ENCODE results near the gene SLCO3A1.

The SLCO3A1 gene

DNA sequence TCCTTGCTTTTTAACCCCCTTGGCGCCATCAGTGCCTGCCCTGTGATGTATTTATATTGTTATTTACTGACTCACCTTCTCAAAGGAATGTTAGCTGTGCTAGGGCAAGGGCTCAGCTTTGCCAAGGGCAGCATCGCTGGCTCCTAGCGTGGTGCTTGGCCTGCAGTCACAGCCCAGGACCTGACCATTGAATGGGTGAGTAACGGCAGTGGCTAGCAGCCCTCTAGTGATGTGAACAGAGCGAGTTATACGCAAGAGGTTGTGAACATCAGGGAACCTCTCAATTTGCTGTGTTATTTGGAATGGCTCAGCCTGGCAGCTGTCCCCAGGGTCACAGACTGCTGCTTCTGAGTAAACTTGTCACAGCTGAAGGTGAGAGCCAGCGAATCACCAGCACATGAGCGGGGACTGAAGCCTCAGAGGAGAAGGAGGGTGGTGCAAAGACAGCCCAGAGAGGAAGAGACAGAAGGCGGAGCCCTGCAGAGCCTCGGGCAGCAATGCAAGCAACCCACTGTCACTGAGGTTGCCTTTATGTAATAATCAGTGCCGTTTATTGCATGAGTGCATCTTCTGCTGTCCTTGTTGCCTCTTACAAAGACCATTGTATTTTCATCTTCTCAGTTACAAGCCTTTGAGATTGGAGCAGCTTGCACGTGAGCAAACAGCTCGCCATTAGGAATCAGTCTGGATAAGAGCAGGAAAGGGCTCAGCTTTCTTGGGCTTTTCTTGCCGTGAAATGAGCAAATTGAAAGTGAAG is 158.3 kb downstream of the SLCO3A1 start:
- DNase-seq = no peak

DNA sequence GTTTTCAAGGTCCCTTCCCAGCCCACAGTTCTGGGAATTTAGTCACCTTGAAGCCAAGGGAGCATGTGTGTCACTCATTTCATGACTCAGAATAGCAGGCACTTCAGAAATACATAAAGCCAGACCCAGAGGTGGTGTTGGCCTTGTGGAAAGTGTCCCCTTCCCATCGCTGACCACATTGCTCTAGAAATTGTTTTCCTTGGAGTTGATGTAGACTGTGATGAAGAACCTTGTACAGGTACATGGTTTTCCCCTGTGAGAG is 158.8 kb downstream of the SLCO3A1 start:
- DNase-seq = no peak

DNA sequence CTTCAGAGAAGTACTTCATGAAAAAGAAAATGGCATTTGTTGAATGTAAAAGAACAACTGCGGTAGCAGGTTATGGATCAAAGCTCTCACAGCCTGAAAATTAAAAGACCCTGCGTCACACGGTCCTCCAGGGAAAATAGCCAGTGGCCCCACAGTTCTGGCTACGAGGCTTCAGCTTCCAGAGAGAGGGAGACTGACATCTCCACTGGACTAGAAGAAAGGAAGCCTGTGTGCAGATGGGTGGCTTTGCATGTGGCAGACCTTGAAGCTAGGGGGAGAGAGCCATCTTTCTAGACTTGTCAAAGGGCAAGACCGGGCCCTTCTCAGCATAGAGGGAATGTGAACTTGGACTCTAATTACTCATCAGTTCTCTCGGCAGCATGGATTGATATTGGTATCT is 159.4 kb downstream of the SLCO3A1 start:
- no peak for DNase-seq

DNA sequence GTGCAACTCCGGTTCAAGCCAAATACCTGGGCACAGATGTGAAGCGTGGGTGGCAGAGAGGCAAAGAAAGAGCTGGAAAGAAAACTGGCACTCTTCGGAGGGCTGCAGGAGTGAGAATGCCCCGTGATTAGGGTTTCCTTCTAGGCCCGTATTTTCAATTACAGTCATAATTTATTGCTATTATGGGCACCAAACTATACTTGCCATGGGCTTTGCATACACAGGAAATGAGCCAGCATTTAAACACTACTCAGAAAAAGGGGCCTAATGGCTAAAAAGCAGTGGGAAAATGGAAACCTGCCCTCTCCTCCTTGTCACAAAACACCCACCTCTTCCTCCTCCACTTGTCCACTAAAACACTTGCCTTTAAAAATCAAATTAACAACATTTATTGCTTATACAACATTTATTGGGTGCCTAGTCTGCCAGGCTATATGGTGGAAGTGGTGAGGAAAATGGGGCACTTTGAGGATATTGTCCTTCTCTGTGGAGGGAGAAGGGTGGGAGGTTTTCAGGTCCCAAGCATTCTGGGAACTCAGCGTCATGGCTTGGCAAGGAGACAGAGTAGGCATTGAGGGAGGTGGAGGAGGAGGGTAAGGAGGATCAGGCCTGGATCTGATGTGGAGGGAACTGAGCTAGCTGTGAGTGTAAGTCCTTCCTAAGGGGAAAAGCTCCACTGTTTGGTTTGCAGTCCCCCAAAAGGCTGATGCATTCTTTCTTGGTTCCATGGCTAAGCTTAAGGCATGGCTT is 160.9 kb downstream of the SLCO3A1 start:
- DNase-seq = no peak

DNA sequence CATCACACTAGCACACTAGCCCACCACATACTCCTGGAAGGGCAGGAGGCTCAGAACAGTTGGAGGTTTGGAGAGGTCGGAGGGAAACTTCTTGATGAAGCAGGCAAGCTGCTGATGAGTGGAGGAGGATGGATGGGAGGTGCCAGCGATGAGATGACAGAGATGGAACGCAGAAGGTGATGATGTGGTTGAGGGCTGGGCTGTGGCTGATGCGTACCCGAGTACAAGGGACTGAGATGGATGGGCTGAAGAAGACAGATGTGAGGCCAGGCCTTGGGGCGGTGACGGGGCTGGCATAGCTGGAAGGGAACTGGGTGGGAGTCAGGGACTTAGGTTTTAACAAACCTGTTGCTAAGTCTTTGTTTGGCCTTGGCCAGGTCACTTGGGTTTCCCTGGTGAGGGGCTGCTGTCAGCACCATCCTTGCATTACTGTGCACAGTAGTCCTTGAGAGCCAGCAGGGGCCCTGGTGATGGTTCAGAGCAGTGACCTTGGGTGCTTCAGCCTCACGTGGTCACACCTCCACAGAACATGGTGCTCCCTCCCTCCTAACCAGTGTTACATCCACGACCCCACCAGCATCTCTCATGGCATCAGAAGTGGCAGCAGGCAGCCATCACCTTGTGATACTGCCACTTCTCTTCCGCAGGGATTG is 164.5 kb downstream of the SLCO3A1 start:
- DNase-seq = no peak

DNA sequence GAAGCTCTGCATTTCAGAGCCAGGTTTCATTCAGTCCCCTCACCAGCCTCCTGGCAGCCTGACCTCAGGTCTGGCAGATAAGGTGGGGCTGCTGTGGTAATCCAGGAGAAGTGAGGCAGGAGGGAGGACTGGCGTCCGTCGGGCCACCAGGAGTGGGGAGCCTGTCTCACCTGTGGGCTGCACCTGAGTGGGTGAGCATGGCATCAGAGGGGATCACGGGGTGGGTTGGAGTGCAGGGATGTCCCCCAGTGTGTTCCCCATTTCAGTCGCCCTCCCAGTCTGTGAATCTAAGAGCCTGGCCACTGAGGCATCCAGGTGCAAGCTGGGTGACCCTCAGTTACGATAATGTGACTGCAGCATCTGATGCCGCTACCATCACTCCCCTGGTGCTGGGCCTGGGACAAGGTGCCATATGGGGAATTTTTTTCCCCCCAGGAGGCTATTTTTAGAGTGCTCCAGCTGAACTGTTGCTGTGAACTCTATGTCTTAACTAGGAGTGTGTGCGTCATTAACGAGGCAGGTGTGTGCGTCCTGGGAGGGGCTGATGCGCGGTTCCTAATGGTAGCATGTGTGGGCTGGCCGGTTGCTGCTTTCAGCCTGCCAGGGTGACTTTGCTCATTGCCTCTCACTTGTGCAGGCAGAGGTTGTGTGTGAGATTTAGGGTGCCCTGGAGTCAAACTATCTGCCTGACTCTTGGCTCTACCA is 165.2 kb downstream of the SLCO3A1 start:
- no peak for DNase-seq

DNA sequence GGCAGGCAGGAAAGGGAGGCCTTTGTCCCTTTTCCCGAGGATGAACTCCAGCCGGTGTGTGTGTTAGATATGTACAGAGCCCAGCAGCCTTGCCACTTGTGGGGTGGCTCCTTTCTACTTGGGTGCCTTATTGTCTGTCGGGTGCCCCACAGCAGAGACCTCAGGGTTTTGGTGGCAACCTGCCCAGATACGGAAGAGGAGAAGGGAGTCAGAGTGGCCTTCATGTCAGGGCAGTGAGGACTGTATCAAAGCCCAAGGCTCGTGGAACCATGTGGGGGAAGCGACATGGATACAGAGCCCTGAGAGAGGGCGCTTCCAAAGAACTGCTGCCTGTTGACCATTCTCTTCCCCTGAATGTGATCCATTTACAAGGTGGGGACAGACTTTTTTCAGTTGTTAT is 166.2 kb downstream of the SLCO3A1 start:
- DNase-seq = no peak

DNA sequence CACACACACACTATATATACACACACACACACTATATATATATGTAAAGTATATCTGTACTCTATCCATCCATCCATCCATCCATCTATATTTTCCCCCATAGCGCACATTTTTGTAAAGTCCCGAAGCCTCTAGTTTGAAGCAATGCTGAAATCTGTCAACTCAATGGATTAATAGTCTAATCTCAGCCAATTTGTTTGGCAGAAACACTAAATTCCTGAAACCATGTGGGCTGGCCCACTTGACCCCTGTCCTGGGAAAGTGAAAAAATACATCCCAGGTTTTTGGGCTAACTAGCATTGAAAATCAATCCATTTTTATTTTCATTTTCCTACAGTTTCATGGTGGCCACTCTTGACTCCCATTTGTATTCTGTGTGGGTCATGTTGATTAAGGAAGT is 166.7 kb downstream of the SLCO3A1 start:
- no peak for DNase-seq

DNA sequence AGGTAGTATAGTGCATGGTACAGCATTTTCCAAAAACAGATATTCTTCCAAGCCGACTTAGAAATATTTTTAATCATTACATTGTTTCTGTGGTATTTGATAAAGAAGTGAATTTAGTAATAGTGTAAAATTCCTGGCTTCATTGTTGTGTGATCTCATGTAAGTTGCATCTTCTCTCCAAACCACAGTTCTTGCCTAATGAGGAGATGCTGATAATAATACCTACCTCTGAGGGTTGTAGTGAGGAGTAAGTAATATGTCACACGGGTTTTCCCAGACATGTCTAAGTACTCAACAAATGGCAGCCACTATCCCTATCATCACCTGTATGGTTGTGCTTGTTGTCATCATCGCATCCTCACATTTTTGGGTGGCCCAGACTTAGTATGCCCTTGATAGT is 167.3 kb downstream of the SLCO3A1 start:
- DNase-seq = no peak

DNA sequence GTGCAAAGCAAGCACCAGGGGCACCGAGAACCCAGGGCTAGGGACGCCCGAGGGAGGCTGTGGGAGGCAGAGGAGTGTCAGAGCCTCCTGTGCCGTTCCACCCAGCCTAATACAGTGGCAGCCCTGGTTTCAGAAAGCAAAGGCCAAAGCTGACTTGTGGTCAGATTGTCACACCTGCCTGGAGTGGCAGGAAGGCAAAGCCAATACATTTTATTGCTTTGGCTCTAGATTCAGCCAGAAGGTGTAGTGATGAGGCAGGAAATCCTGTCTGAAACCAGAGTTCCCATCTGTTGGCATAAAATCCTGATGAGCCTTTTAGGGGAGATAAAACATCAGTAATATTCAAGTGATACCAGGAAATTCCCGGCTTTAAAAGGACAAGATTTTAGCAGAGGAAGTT is 168.3 kb downstream of the SLCO3A1 start:
- no peak for DNase-seq

DNA sequence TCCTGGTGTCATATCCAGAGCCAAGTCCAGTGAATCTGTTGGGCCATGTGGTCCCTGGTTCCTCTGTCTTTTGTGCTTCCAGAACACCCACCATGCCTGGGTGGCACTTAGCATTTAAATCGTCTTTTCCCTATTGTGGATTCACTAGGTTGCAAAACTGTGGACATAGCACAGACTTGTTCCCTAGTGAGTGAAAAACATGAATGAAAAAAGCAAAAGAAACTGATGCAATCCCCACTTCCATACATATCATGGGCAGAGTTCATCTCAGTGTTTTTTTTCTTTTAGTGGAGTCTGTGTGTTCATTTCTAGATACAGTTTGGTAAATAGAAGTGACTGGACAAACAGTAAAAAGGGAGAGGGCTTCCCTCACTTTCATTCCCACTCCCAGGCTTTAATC is 170.5 kb downstream of the SLCO3A1 start:
- no peak for DNase-seq

DNA sequence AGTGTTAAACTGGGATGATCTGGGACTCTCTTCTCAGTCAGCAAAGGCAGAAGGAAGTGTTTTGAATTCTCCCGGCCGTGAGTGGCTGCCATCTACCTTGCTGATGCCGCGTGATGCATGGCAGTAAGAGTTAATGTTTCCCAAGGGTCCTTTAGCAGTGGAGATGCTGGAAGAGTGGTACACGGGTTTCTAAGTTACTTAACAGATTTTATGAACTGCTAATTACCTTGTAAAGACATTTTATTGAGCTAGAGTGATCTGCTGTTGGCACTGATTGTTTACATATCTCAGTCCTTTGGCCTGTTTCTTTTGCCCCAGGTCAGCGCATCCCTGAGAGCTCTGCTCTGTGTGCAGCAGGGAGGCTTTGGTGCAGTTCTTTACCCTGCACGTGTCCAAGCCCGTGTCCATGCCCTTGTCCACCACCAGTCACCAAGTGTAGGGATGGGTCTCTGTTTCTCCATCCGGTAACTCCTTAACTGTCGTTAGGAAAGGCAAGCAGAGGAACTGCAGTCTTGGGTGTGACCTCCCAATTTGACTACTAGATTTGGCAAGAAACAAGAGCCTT is 172.3 kb downstream of the SLCO3A1 start:
- no peak for DNase-seq

DNA sequence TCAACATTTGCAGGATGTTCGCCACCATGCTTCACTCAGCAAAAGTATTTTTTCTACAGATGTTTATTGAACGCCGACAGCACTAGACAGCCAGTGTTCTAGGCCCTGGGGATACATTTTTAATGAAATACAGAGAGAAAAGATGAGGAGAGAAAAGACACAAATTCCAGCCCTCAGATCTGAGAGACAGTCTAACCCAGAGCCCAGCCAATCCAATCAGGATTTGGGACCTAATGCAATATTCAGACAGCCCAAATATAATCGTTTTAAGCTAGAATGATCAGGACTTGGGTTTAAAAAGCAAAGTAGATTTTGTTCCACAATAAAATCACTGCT is 174.8 kb downstream of the SLCO3A1 start:
- no peak for DNase-seq

DNA sequence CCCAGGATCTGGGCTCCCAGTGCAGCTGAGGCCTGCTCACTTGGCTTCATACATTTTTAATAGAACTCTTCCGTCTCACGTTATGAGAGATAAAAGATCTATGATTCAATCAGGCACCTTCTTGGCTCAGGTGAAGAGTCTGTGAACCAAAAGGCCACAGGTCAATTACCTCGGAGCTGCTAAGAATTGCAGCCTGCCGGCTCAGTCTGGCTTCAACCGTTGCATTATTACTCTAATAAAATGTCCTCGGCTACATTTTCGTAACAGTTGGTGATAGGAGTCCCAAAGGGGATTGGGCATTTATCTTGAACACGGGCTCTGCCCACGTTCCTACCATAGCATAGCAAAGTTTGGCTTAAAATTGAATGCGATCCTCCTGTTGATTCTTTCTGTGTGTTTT is 176.3 kb downstream of the SLCO3A1 start:
- DNase-seq = no peak

DNA sequence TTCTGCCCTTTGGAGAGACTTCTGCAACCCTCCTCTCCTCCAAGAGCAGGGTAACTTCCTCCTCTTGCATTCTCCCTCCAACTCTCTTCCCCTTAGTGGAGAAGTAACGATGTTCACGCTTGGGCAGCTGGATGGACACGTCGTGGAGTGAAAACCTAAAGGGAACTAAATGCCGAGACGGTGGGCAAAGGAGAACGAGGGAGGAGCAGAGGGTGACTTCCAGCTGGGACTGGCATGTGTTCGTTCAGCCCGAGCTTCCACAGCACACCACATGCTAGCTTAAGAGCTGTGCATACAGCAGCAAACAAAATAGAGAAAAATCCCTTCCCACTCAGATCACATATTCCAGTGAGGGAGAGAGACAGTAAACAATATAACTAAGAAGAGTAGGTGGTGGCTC is 179.8 kb downstream of the SLCO3A1 start:
- DNase-seq = no peak

DNA sequence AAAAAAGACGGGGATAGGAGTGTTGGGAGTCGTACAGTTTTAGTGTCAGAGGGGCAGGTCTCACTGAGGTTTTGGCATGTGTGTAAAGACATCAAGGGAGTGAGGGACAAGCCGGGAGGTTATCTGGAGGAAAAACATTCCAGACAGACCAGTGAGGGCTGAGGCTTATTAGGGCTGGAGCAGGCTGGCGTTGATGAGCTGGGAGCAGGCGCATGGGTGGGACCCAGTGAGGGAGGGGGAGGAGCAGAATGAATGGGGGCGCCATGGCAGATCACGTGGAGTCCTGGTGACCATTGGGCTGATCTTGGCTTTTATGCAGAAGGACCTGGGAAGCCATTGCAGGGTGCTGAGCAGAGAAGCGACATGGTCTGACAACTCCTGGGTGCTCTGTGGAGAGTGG is 180.2 kb downstream of the SLCO3A1 start:
- no peak for DNase-seq

DNA sequence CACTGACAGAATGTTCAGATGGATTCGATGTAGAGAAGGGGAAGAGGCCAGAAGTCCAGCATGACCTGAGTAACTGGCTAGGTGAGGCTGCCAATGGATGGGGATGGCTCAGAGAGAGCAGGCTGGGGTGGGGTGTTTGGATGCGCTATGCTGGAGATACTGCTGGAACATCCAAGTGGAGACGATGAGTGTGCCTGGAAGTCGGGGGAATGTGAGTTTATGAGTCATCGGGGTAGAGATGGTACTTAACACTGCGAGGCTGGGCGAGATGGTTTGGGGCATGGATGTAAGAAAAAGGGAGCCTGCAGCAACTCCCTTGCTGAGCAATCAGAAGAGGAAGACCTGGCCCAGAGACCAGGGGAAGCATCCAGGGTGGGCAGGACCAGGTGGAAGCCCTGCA is 180.7 kb downstream of the SLCO3A1 start:
- no peak for DNase-seq

DNA sequence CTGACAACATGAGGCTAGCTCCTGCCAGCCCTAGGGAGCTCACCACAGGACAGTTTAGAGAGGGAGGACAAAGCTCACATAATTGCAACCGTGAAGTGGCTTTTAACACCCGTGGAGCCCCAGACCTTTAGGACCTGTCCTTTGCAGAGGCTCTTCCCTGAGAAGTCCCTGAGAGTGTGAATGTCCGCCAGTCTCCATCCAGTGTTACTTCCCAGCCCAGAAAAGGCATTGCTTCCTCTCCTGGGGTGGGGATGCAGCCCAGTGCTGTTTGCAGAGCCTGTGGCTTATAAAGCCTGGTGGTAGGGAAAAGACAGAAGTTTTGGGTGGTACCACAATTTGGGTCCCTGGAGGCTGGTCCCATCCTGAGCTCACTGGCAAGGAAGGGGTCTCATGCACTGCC is 182.0 kb downstream of the SLCO3A1 start:
- DNase-seq = no peak

DNA sequence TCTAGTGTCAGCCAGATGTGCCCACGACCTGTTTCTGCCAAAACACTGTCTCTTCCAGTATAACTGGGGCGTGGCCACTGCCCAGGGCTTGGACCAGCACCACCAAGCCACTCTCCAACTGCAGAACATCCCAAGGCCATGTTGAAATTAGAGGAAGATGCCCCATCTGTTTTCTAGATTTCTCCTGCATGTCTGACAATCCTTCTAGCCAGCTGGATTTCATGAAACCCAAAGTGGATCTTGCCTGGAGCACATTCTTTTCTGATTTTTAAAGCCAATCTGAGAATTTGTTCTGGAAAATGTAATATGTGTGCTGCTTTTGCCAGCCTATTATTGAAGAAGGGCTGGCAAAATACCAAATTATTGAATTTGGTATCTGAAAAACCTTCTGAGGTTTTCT is 182.5 kb downstream of the SLCO3A1 start:
- DNase-seq = no peak

DNA sequence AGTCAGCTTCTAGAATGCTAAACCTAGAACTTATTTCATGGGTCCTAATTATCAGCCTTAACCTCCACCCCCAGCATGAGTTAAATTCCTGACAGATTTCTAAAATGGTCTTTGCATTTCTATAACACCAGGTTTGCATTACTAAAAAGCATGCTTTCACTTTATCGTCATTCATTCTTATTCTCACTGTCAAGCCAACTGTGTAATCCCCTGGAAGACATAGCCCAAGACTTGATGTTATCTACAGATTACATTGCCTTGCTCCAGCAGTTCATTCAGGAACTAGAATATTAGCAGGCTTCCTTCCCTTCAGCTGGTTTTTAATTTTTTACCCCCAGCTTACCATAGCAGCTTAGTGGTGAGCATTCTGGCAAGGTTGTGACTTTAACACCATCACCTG is 184.0 kb downstream of the SLCO3A1 start:
- no peak for DNase-seq

DNA sequence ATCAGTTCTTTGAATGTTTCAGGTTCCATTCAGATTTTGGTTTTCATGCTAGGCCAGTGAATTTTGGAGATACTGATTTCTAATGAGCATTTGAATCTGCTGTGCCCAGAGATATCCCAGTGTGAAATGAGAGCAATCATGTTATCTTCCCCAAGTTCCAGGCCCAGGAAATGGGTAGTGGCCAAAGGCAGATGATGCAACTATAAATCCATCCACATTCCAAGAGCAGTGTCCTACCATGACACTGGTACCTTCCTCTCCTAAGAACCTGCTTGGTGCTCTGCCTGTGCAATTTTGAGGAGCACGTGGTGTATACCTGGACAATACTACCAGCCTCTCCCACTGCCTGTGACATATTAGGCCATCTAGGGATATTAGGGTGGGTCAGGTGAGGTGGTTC is 186.8 kb downstream of the SLCO3A1 start:
- DNase-seq = no peak

DNA sequence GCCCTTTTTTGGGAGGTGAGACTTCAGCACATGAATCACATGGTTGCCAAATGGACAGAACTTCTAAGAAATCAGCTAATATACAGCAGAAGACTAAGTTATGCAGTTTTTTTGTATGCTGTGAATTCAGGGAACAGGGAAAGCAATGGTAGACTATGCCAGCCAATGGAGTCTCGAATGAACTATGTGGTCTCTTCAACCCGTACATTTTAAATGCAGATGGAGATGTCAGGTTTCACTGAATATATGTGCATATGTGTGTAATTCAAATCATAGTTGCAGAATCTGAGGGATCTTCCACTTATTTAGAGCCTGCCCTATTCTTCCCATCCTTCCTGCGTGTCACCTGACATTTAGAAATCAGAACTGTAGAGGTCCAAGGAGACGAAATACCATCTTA is 187.9 kb downstream of the SLCO3A1 start:
- no peak for DNase-seq

DNA sequence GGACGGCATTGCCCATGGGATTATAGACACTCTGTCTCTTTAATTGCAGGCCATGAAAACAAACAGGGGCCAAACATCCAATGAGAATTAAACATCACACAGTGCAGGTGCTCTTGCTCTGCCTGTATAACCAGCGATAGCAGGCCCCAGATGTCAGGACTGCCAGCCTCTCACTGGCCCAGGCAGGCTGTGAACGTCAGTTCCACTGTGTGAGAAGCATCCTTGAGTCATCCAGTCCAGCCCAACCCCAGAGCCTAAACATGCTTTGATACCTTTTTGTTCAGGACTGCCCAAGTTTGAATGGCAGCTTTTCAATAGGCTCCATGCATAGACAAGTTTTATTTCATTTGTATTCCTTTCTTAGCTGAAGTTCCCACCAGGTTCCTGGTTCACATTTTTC is 189.8 kb downstream of the SLCO3A1 start:
- DNase-seq = no peak

All from effector CD4-positive, alpha-beta T cell (primary cell).